ENCODE data around the gene CDK19. TPM values are rescaled to one million over a fixed set of nuclear protein-coding genes. Genes with fewer than 3 reads are reported as not detected.
"Not testable (repeated sequence)": the region's sequence is repeated elsewhere in the genome, so short reads cannot be mapped to it uniquely, and the experiment has no call there.

CDK19 gene
- polyA plus RNA-seq, 6 donors from 2014 or later, result 0.51 to 5.4 (median 3.9) TPM

GRCh38 chr6:110577596-110578167 lies 237.6 kb downstream of the CDK19 start:
- peaks cover 0 to 14% of the 10 kb centered on the region in 2 donors for H3K36me3 Mint-ChIP-seq
- not testable (repeated sequence) for H3K27ac Mint-ChIP-seq; H3K9me3 Mint-ChIP-seq; ATAC-seq (ENCODE audit: low read depth in 2 of 2); DNase-seq; H3K4me3 Mint-ChIP-seq; H3K4me1 Mint-ChIP-seq; H3K27me3 Mint-ChIP-seq

DNA sequence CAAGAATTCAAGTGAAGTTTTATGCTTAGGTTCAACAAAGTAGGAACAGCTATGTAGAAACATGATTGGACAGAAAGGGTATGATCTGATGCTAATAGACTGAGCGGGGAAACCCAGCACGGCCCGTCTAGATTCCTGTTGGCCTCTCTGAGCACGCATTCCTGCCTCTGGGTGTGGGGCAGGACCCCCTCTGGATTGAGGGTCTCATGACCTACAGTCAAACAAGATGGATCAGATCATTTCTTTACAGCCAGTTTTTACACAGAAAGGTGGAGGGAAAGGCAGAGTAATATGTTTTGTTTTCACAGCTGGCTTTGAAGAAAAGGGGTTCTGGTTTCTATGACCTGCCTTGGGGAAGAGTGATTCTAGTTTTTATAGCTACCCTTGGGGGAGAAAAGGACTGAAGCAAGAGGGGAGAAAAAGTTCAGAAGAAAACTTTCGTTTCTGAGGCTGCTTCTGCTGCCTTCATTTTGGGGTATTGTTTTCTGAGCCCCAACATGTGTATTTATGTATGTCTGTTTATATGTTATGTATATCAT lies 239.3 kb downstream of the CDK19 start:
- Mint-ChIP-seq H3K36me3 (peaks cover 0 to 14% of the 10 kb centered on the region in 2 donors), H3K9me3 (peaks cover 0 to 5% (median 0%) of the 10 kb centered on the region in 7 donors), H3K4me3 (peak overlapping the region in 1 of 8 donors; percentile 39), H3K27ac (no peak overlapping the region), H3K4me1 (no peaks in the 10 kb centered on the region), H3K27me3 (peaks cover 0 to 5% (median 0%) of the 10 kb centered on the region in 3 donors)
- ATAC-seq (ENCODE audit: low read depth in 2 of 2) (no peak), DNase-seq (no peak)

DNA sequence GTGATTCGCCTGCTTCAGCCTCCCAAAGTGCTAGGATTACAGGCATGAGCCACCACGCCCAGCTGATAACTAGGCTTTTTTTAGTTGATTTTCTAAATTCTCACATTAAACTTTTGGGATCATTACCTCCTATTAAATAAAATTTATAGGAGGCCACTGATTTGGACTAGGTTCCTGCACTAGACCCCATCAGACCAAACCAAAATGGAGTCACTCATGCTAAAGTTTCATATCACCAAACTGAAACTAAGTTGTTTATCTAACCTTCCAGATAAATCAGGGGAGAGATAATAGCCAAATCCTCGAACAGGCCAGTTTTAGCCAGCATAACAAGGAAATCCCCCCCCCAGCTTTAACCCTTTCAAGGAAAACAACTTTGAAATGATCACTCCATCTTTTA lies 240.5 kb downstream of the CDK19 start:
- Mint-ChIP-seq H3K4me3 (no peak overlapping the region), H3K27ac (no peak overlapping the region), H3K4me1 (no peaks in the 10 kb centered on the region), H3K9me3 (peaks cover 0 to 5% (median 0%) of the 10 kb centered on the region in 7 donors), H3K36me3 (peaks cover 0 to 14% of the 10 kb centered on the region in 2 donors), H3K27me3 (peaks cover 0 to 5% (median 0%) of the 10 kb centered on the region in 3 donors)
- no peak for ATAC-seq (ENCODE audit: low read depth in 2 of 2)
- DNase-seq, result no peak

DNA sequence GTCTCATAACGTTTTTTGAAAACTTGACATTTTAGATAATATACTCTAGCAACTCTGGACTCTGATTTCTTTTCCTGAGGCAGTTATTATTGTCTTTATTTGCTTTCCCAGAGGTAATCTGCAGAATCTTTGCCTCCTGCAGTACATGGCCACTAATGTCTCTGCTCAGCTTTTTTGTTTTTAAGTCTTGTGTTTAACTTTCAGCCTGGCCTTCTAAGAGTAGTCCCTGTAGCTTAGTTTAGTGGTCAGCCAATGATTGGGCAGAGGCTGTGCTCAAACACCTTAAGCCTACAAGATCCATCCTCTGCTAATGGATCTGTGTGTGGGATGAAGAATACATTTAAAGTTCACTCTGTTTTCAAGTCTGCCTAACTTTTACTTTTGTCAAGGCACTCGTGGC lies 241.7 kb downstream of the CDK19 start:
- no peak for DNase-seq
- Mint-ChIP-seq H3K4me1 (peaks cover 0 to 8% (median 0%) of the 10 kb centered on the region in 3 donors), H3K36me3 (peaks cover 0 to 6% of the 10 kb centered on the region in 2 donors), H3K27me3 (no peaks in the 10 kb centered on the region), H3K9me3 (peaks cover 0 to 2% (median 0%) of the 10 kb centered on the region in 7 donors), H3K4me3 (no peak overlapping the region), H3K27ac (peak overlapping the region in 1 of 6 donors; percentile 34)
- no peak for ATAC-seq (ENCODE audit: low read depth in 2 of 2)

DNA sequence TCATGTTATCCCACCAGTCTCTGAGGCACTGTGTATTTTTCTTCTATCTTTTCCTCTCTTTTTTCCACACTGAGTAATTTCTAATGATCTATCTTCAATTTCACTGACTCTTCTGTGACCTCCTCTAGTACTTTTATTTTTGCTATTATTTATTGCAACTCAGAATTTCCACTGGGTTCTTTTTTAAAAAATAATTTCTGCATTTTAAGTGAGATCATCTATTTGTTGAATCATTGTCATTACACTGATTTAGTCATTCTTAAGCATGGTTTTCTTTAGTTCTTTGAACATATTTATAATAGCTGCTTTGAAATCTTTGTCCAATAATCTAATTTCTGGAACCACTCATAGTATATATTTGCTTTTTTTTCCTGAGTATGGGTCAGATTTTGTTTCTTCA lies 242.1 kb downstream of the CDK19 start:
- Mint-ChIP-seq H3K36me3 (peaks cover 0 to 2% of the 10 kb centered on the region in 2 donors), H3K4me1 (peaks cover 2 to 11% (median 3%) of the 10 kb centered on the region in 3 donors), H3K27me3 (no peaks in the 10 kb centered on the region), H3K27ac (no peak overlapping the region), H3K9me3 (peaks cover 0 to 2% (median 0%) of the 10 kb centered on the region in 7 donors), H3K4me3 (no peak overlapping the region)
- no peak for DNase-seq
- no peak for ATAC-seq (ENCODE audit: low read depth in 2 of 2)

GRCh38 chr6:110567957-110568696 lies 247.1 kb downstream of the CDK19 start:
- H3K27me3 Mint-ChIP-seq, result no peaks in the 10 kb centered on the region
- ATAC-seq (ENCODE audit: low read depth in 2 of 2), result peak; percentile 46 to 55
- no peaks in the 10 kb centered on the region for H3K9me3 Mint-ChIP-seq
- no peak for DNase-seq
- H3K4me1 Mint-ChIP-seq, result peaks cover 6 to 15% (median 6%) of the 10 kb centered on the region in 3 donors
- no peaks in the 10 kb centered on the region for H3K36me3 Mint-ChIP-seq
- peak overlapping the region in 3 of 6 donors; percentile 3 to 83 (median 63) for H3K27ac Mint-ChIP-seq
- peak overlapping the region in 1 of 8 donors; percentile 1 for H3K4me3 Mint-ChIP-seq

GRCh38 chr6:110566346-110567125 lies 248.7 kb downstream of the CDK19 start:
- no peak for DNase-seq
- Mint-ChIP-seq H3K4me3 (no peak overlapping the region), H3K36me3 (no peaks in the 10 kb centered on the region), H3K4me1 (peaks cover 10 to 22% (median 15%) of the 10 kb centered on the region in 3 donors), H3K9me3 (peaks cover 0 to 10% (median 7%) of the 10 kb centered on the region in 7 donors), H3K27me3 (no peaks in the 10 kb centered on the region), H3K27ac (no peak overlapping the region)
- ATAC-seq (ENCODE audit: low read depth in 2 of 2), result no peak

GRCh38 chr6:110564703-110565421 lies 250.4 kb downstream of the CDK19 start:
- Mint-ChIP-seq H3K4me3 (no peak overlapping the region), H3K27me3 (no peaks in the 10 kb centered on the region), H3K36me3 (no peaks in the 10 kb centered on the region), H3K9me3 (peaks cover 0 to 14% (median 10%) of the 10 kb centered on the region in 7 donors), H3K4me1 (peaks cover 24 to 38% (median 28%) of the 10 kb centered on the region in 3 donors), H3K27ac (no peak overlapping the region)
- ATAC-seq (ENCODE audit: low read depth in 2 of 2), result no peak
- DNase-seq, result no peak

GRCh38 chr6:110563711-110564110 lies 251.6 kb downstream of the CDK19 start:
- H3K9me3 Mint-ChIP-seq, result peaks cover 0 to 14% (median 10%) of the 10 kb centered on the region in 7 donors
- no peak for ATAC-seq (ENCODE audit: low read depth in 2 of 2)
- H3K4me1 Mint-ChIP-seq, result peaks cover 24 to 37% (median 28%) of the 10 kb centered on the region in 3 donors
- H3K27ac Mint-ChIP-seq, result peak overlapping the region in 1 of 6 donors; percentile 29
- no peak overlapping the region for H3K4me3 Mint-ChIP-seq
- no peaks in the 10 kb centered on the region for H3K36me3 Mint-ChIP-seq
- no peak for DNase-seq
- no peaks in the 10 kb centered on the region for H3K27me3 Mint-ChIP-seq

DNA sequence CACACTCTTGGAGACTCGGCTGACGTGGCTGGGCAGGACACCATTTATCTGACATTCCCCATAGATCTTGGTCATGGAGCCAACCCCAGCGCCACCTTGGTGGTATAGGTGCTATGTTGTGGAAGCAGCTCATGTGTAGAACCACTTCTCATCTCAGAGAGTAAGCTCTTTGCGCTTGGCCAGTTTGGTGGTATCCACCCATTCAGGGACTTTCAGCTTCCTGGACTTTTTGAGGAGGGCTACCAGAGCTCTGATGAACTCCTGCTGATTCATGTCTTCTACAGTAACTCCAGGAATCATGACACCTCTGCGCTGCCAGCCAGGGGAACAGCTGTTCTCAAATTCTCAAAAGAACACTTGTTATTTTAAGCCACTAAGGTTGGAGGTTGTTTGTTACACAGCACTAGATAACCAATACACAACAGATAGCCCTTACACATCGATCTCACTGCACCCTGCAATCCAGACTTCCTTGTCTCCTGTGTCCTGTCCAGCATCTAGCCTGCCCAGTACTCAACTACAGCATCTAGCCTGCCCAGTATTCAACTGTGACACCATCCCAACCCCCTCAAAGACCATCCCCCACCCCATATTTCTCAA lies 252.9 kb downstream of the CDK19 start:
- DNase-seq (no peak), ATAC-seq (ENCODE audit: low read depth in 2 of 2) (no peak)
- peaks cover 18 to 29% (median 22%) of the 10 kb centered on the region in 3 donors for H3K4me1 Mint-ChIP-seq
- no peaks in the 10 kb centered on the region for H3K36me3 Mint-ChIP-seq
- H3K27ac Mint-ChIP-seq, result peak overlapping the region in 2 of 6 donors; percentile 15 to 47
- H3K27me3 Mint-ChIP-seq, result no peaks in the 10 kb centered on the region
- H3K9me3 Mint-ChIP-seq, result peaks cover 0 to 14% (median 10%) of the 10 kb centered on the region in 7 donors
- H3K4me3 Mint-ChIP-seq, result no peak overlapping the region

DNA sequence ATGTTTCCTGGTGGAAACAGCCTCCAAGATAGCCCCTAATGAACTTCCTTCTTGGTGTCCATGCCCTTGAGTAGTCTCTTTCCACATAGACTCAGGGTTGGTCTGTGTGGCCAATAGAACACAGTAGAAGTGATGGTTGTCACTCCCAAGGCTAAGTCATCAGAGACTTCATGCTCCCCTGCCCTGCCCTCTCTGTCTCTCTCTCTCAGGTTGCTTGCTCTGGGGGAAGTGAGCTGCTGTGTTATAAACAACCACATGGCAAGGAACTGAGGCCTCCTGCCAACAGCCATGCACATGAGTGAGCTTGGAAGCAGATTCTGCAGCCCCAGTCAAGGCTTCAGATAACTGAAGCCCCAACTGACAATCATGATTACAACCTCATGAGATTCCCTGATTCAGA lies 253.6 kb downstream of the CDK19 start:
- no peaks in the 10 kb centered on the region for H3K36me3 Mint-ChIP-seq
- peaks cover 0 to 14% (median 10%) of the 10 kb centered on the region in 7 donors for H3K9me3 Mint-ChIP-seq
- no peaks in the 10 kb centered on the region for H3K27me3 Mint-ChIP-seq
- peak overlapping the region in 2 of 6 donors; percentile 47 to 50 for H3K27ac Mint-ChIP-seq
- peak overlapping the region in 3 of 8 donors; percentile 22 to 37 (median 33) for H3K4me3 Mint-ChIP-seq
- ATAC-seq (ENCODE audit: low read depth in 2 of 2) (peak; percentile 52 to 63), DNase-seq (no peak)
- H3K4me1 Mint-ChIP-seq, result peaks cover 18 to 29% (median 22%) of the 10 kb centered on the region in 3 donors

DNA sequence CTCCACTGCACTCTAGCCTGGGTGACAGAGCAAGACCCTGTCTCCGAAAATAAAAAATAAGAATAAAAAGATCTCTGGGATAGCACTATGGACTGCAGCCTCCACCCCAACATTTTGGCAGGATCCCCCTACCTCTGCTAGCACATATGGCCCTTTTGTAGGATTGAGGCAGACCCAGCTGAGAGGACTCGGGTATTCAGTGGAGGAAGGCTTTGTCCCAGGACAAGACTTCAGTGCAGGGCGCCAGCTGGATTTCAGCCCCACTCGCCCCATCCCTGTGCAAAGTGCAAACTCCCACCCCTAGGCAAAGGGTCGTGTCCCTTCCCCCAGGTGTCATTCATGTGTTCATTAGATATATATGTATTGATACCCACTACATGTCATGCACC lies 254.3 kb downstream of the CDK19 start:
- peaks cover 18 to 29% (median 22%) of the 10 kb centered on the region in 3 donors for H3K4me1 Mint-ChIP-seq
- peak overlapping the region in 3 of 6 donors; percentile 21 to 58 (median 24) for H3K27ac Mint-ChIP-seq
- DNase-seq, result no peak
- peaks cover 0 to 14% (median 10%) of the 10 kb centered on the region in 7 donors for H3K9me3 Mint-ChIP-seq
- H3K4me3 Mint-ChIP-seq, result peak overlapping the region in 3 of 8 donors; percentile 27 to 61 (median 28)
- ATAC-seq (ENCODE audit: low read depth in 2 of 2), result no peak
- H3K27me3 Mint-ChIP-seq, result no peaks in the 10 kb centered on the region
- H3K36me3 Mint-ChIP-seq, result no peaks in the 10 kb centered on the region

All from naive B cell (primary cell).